Fibroblast of pulmonary artery (primary cell): ENCODE measurements around the gene RMRP.

Source experiments
- DNase-seq: peaks from one replicate; pipeline ENCODE4 v3.0.0-alpha.2; 2010; ENCODE audit warnings: low read depth
- H3K4me3 ChIP-seq: replicated peaks from 2 replicates; pipeline ENCODE4 v1.5.1; 2011; ENCODE audit warnings: low read depth, mild to moderate bottlenecking, control low read depth, low read length, moderate library complexity
- CTCF ChIP-seq: IDR thresholded peaks from 2 replicates; pipeline ENCODE4 v1.5.1; 2011; ENCODE audit warnings: mild to moderate bottlenecking, control low read depth, low read length, inconsistent platforms; ENCODE audit errors: missing control alignments

The RMRP gene

GRCh38 chr9:35666045-35666444 is 8.2 kb upstream of the RMRP start:
- no peak overlapping the region for H3K4me3 ChIP-seq
- TF ChIP-seq CTCF, result no peak
- DNase-seq, result peak; percentile 46

GRCh38 chr9:35665471-35665818 is 7.6 kb upstream of the RMRP start:
- DNase-seq, result no peak
- TF ChIP-seq CTCF, result no peak
- H3K4me3 ChIP-seq, result peak overlapping the region; percentile 61

DNA sequence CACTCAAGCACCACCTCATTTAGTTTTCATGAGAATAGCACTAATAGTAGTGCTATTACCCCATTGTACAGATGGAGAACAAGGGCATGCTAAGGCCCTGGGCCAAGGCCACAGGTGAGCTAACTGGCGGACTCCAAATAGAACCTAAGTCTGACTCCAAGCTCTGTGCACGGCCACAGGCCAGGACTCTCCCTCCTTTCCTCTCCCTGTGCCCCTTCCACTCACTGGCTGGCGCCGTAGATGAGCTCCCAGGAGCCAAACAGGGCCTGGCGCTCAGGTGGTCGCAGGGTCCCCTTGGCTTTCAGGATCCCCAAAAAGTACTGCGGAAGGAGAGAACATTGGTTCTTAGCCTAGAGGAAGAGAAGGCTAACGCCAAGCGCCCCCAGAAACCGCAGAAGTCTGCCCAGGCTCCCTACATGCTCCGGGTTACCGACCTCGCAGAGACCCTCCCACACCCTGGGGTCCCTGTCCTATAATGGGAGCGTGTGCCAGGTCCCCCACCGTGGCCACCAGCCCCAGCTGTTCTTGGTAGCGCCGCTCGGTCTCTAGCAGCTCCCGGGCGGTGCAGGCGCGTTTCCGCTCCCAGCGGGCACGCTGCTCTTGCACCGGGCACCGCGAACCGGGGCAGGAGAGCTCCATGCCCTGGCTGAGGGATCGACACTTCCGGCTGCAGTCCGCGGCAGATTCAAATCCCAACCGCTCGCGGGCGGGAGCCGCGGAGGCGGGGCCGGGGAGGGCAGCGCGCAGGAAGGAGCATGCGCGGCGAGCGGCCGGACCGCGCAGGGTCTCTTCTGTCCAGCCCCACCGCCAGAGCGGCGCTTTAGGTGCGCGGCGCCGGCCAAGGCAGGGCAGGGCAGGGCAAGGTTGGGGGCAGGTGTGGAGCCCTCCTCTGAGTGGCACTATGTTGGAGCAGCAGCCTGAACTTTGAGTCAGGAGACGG is 7.0 kb upstream of the RMRP start, which contains the start of gene ARHGEF39:
TSS of gene ARHGEF39 (minus strand) at position 665 of the 940 bp plus-strand sequence. CDS start at position 639, 26 bp downstream.
- H3K4me3 ChIP-seq, result peak within 1 kb of the TSS; percentile 61
- no peak for TF ChIP-seq CTCF
- DNase-seq, result peak; percentile 70

DNA sequence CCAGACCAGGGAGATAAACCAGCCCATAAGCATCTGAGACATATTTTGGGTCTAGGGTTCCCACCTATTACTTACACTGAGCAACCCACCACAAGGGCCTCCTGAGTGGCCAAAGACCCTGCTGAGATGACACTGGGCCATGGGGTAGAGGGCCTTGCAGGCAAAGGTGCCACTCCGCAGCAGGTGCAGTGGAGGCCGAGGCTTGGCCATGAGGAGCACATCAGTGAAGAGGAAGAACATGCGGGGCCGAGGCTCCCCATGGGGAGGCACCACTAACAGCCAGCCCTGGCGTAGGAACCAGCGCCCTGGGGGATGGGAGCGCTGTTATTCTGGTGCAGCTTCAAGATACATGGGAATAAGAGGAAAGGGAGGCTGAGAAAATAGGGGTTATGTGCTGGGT is 4.6 kb upstream of the RMRP start:
- H3K4me3 ChIP-seq, result no peak overlapping the region
- DNase-seq, result no peak
- TF ChIP-seq CTCF, result no peak

DNA sequence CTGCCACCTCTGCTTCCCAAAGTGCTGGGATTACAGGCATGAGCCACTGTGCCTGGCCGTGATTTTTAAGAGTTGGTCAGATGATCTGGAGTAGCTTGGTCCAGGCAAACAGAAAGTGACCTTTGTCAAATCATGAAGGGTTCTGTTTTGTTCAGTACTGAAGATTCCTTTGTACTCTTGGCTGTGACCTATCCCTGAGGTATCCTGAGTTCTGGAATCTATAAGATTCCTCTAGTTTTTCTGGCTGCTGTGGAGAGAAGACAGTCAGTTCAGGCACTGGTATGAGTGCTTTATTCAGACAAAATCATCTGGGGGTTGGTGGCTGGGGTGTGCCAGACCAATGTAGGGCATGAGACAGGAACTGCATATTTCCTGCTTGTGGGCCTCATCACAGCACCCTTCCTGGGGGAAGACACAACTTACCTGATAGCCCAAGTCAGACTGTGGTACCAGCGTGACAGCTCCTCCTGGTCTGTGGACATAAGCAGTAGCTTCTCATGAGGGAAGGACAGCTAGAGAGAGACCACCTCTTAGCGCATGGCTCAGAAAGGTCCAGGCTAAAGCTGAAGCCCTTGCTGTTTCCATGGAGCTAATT is 4.0 kb upstream of the RMRP start:
- DNase-seq, result no peak
- no peak for TF ChIP-seq CTCF
- H3K4me3 ChIP-seq, result no peak overlapping the region

- DNase-seq, result peak; percentile 56
- TF ChIP-seq CTCF, result peak; percentile 50
- no peak overlapping the region for H3K4me3 ChIP-seq
Observed at GRCh38 chr9:35660966-35661415, 3.2 kb upstream of the RMRP start.
